ENCODE measurements around the gene NES.

Gene NES

DNA sequence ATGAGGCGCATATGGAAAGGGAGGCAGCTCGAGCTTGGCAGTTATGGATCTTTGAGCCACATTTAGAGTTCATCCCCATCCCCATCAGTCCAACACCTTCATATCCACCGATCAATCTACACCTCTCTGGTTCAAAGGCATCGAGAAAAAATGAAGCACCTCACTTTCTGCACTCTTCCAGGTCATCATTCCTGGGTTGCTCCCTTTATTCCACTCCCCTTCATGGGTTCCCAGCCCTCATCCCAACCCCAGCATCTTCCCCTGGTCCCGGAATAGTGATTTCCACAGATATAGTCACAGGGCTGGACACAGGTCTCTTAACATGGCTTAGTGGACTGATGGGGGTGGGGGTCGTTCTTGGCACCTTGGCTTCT is 57.6 kb downstream of the NES start:
- DNase-seq (ENCODE audit: low read depth in 2 of 2): no peak

DNA sequence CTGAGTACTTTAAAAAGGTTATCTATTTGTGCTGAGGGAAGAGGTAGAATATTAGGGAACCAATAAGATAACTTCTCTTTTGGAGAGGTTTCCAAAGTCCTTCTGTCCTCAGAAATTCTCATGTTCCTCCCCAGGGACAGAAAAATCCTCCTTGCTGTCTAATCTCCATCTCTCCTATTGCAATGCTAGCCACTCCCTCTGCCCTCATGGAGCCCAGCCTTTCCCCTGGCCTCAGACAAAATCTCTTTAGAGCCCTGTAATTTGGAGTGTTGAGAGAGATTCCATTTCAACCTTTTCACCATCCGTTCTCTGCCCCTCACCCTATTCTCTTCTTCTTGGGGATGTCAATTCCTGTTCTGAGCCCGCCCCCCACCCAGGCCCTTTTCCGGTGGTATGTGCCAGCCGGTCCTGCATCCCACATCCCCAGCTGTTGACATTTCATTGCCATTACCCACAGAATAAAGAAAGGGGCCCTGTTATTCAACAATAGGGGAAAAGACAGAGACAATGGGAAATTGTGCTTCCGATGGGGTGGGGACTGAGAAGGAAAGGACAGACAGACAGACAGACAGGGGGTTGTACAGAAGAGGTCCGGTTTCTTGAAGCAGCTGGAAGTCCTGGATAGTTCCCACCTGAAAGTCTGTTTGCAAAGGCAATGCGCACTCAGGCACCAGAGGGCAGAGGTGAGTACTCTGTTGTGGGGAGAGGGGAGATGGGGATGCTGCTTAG is 58.2 kb downstream of the NES start, which contains the start of gene HAPLN2:
Gene HAPLN2, plus strand, starts transcription at position 563 of the 729 bp plus-strand sequence. CDS start 4,076 bp downstream, outside the sequence.
- DNase-seq (ENCODE audit: low read depth in 2 of 2): no peak
